Neutrophil (primary cell): Measurements from ENCODE around the gene LRFN2.

ENCODE experiments used
- H3K27ac ChIP-seq: fragments of 200-600 bp; sonication (generic); 2 replicates; pipeline ENCODE4 v1.5.1; 2016; ENCODE audit warnings: mild to moderate bottlenecking, moderate library complexity
- H3K27me3 ChIP-seq: fragments of 200-600 bp; sonication (generic); 2 replicates; pipeline ENCODE4 v1.6.0; 2016; ENCODE audit warnings: mild to moderate bottlenecking
- H3K36me3 ChIP-seq: fragments of 200-600 bp; sonication (generic); 2 replicates; pipeline ENCODE4 v1.5.1; 2017
- H3K4me1 ChIP-seq, 2 experiments: fragments of 200-600 bp in 1 of 2; sonication (generic) in 1 of 2; 1 replicate in 1 of 2; 2 replicates in 1 of 2; pipeline versions ENCODE4 v1.5.1 to v1.6.1; 2013 to 2016; ENCODE audit warnings: low read depth in 1 of 2, low read length in 1 of 2, mild to moderate bottlenecking in 1 of 2, moderate library complexity in 1 of 2; ENCODE audit not compliant: control insufficient read depth in 1 of 2, insufficient read depth in 1 of 2
- H3K4me3 ChIP-seq, 2 experiments: fragments of 200-600 bp in 1 of 2; sonication (generic) in 1 of 2; 1 replicate in 1 of 2; 2 replicates in 1 of 2; pipeline ENCODE4 v1.5.1; 2013 to 2016; ENCODE audit warnings: low read depth in 1 of 2, low read length in 1 of 2, mild to moderate bottlenecking in 1 of 2, moderate library complexity in 1 of 2
- H3K9me3 ChIP-seq: fragments of 200-600 bp; sonication (generic); 2 replicates; pipeline ENCODE4 v1.5.1; 2016
- CTCF ChIP-seq: fragments of 200-600 bp; sonication (generic); IDR thresholded peaks from 2 replicates; pipeline ENCODE4 v1.5.1; 2016; ENCODE audit warnings: antibody characterized with exemption

LRFN2 gene

GRCh38 chr6:40550202-40551101 lies 36.7 kb downstream of the LRFN2 start:
- H3K36me3 ChIP-seq = no peaks in the 10 kb centered on the region
- no peaks in the 10 kb centered on the region for H3K9me3 ChIP-seq
- no peaks in the 10 kb centered on the region for H3K27me3 ChIP-seq
- no peaks in the 10 kb centered on the region for H3K4me1 ChIP-seq
- no peak for TF ChIP-seq CTCF
- no peak overlapping the region for H3K4me3 ChIP-seq
- no peak overlapping the region for H3K27ac ChIP-seq

GRCh38 chr6:40545954-40546353 lies 41.2 kb downstream of the LRFN2 start:
- no peaks in the 10 kb centered on the region for H3K9me3 ChIP-seq
- TF ChIP-seq CTCF = no peak
- no peak overlapping the region for H3K27ac ChIP-seq

GRCh38 chr6:40543776-40544175 lies 43.4 kb downstream of the LRFN2 start:
- Histone ChIP-seq H3K27me3 (peaks cover 4% of the 10 kb centered on the region), H3K4me1 (no peaks in the 10 kb centered on the region), H3K4me3 (no peak overlapping the region), H3K36me3 (no peaks in the 10 kb centered on the region), H3K27ac (no peak overlapping the region), H3K9me3 (no peaks in the 10 kb centered on the region)
- no peak for TF ChIP-seq CTCF

More at GRCh38 chr6:40545954-40546353, 41.2 kb downstream of the LRFN2 start:
- Histone ChIP-seq H3K27me3 (no peaks in the 10 kb centered on the region), H3K36me3 (no peaks in the 10 kb centered on the region), H3K4me1 (no peaks in the 10 kb centered on the region), H3K4me3 (no peak overlapping the region)

- no peak overlapping the region for H3K27ac ChIP-seq
- H3K36me3 ChIP-seq = no peaks in the 10 kb centered on the region
- H3K9me3 ChIP-seq = no peaks in the 10 kb centered on the region
- TF ChIP-seq CTCF = no peak
- no peaks in the 10 kb centered on the region for H3K4me1 ChIP-seq
- H3K27me3 ChIP-seq = peaks cover 4% of the 10 kb centered on the region
- no peak overlapping the region for H3K4me3 ChIP-seq
These were observed 44.0 kb downstream of the LRFN2 start for GRCh38 chr6:40543146-40543545.

GRCh38 chr6:40542175-40542764 lies 44.9 kb downstream of the LRFN2 start:
- Histone ChIP-seq H3K9me3 (no peaks in the 10 kb centered on the region), H3K27me3 (peaks cover 4% of the 10 kb centered on the region), H3K4me1 (no peaks in the 10 kb centered on the region), H3K27ac (no peak overlapping the region), H3K36me3 (no peaks in the 10 kb centered on the region), H3K4me3 (no peak overlapping the region)
- no peak for TF ChIP-seq CTCF
